Nephron progenitor cell (in vitro differentiated cells): ENCODE results near the gene SCARF2.

Experiments used
- DNase-seq: peaks from one replicate; pipeline ENCODE4 v3.0.0; 2021
- H3K27ac Mint-ChIP-seq: 2 replicates; pipeline ENCODE4 v1.8.0; 2021; ENCODE audit warnings: mild to moderate bottlenecking, moderate library complexity, mixed read lengths
- H3K27me3 Mint-ChIP-seq: 2 replicates; pipeline ENCODE4 v1.8.0; 2021; ENCODE audit warnings: mild to moderate bottlenecking, low read depth, mixed read lengths; ENCODE audit not compliant: poor library complexity
- H3K36me3 Mint-ChIP-seq: 2 replicates; pipeline ENCODE4 v1.8.0; 2021; ENCODE audit warnings: low read depth, mixed read lengths
- H3K4me1 Mint-ChIP-seq: 2 replicates; pipeline ENCODE4 v1.8.0; 2021; ENCODE audit warnings: mixed read lengths
- H3K4me3 Mint-ChIP-seq: 2 replicates; pipeline ENCODE4 v1.8.0; 2021; ENCODE audit warnings: mild to moderate bottlenecking, moderate library complexity, mixed read lengths
- H3K9me3 Mint-ChIP-seq: 2 replicates; pipeline ENCODE4 v1.8.0; 2021; ENCODE audit warnings: mild to moderate bottlenecking, moderate library complexity, mixed read lengths
- CTCF ChIP-seq: fragments of 200-600 bp; sonication (generic); IDR thresholded peaks from 2 replicates; pipeline ENCODE4 v1.5.0; 2021; ENCODE audit warnings: antibody characterized with exemption

SCARF2 gene

DNA sequence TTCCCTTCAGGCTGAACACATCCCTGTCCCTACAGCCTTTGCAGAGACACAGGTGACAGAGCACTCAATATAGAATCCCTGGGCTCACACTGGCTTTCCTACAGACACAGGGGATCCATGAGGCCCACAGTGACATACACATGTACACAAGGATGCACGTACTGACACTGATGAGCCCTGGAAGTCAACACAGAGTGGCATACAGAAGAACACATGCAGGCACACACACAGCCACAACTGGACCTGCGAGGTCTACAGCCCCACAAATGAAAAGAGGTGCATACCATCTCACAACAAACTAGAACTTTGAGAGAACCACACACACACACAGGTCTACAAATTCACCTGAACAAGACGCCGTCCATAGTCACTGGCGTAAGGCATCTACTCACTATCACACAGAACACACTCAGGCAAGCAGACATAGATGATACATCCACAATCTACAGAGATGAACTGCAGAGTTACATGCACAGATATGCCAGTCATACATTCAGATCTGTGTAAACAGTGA is 47.2 kb downstream of the SCARF2 start:
- no peak for DNase-seq
- Mint-ChIP-seq H3K9me3 (peaks cover 11% of the 10 kb centered on the region), H3K27me3 (peaks cover 33% of the 10 kb centered on the region), H3K27ac (no peak overlapping the region), H3K4me1 (peaks cover 17% of the 10 kb centered on the region), H3K4me3 (no peak overlapping the region), H3K36me3 (no peaks in the 10 kb centered on the region)
- no peak for TF ChIP-seq CTCF

GRCh38 chr22:20389288-20389687 is 48.3 kb downstream of the SCARF2 start:
- peaks cover 36% of the 10 kb centered on the region for H3K27me3 Mint-ChIP-seq
- no peak for DNase-seq
- peaks cover 5% of the 10 kb centered on the region for H3K4me1 Mint-ChIP-seq
- H3K36me3 Mint-ChIP-seq = no peaks in the 10 kb centered on the region
- TF ChIP-seq CTCF = no peak
- no peak overlapping the region for H3K4me3 Mint-ChIP-seq
- H3K9me3 Mint-ChIP-seq = peaks cover 11% of the 10 kb centered on the region
- H3K27ac Mint-ChIP-seq = no peak overlapping the region

- Mint-ChIP-seq H3K9me3 (peaks cover 11% of the 10 kb centered on the region), H3K36me3 (no peaks in the 10 kb centered on the region), H3K4me3 (no peak overlapping the region), H3K27me3 (peaks cover 37% of the 10 kb centered on the region), H3K27ac (no peak overlapping the region), H3K4me1 (no peaks in the 10 kb centered on the region)
- no peak for DNase-seq
- TF ChIP-seq CTCF = no peak
These were observed 49.4 kb downstream of the SCARF2 start for GRCh38 chr22:20388200-20388599.

DNA sequence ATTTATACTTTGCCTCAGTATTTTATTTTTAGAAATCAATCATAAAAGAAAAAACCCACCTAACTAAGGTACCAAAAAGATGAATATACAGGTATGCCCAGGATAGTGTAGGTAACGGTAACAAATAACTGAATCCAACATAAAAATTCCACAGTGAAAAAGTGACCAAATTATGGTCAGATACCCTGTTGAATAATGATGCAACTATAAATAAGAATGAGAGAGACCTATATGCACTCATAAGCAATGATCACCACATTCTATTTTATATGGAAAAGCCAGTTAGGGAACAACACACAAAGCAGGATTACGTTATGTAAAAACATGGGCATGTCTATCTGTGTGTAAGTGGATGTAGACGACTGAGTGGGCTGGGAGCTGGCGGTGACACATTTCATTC is 50.7 kb downstream of the SCARF2 start:
- TF ChIP-seq CTCF = no peak
- Mint-ChIP-seq H3K36me3 (no peaks in the 10 kb centered on the region), H3K27ac (no peak overlapping the region), H3K4me3 (no peak overlapping the region), H3K27me3 (peaks cover 48% of the 10 kb centered on the region), H3K4me1 (no peaks in the 10 kb centered on the region), H3K9me3 (peaks cover 11% of the 10 kb centered on the region)
- no peak for DNase-seq

GRCh38 chr22:20386336-20386735 is 51.3 kb downstream of the SCARF2 start:
- Mint-ChIP-seq H3K4me1 (no peaks in the 10 kb centered on the region), H3K27ac (no peak overlapping the region), H3K27me3 (peaks cover 45% of the 10 kb centered on the region), H3K9me3 (peaks cover 11% of the 10 kb centered on the region), H3K4me3 (no peak overlapping the region), H3K36me3 (no peaks in the 10 kb centered on the region)
- TF ChIP-seq CTCF = no peak
- DNase-seq = no peak

DNA sequence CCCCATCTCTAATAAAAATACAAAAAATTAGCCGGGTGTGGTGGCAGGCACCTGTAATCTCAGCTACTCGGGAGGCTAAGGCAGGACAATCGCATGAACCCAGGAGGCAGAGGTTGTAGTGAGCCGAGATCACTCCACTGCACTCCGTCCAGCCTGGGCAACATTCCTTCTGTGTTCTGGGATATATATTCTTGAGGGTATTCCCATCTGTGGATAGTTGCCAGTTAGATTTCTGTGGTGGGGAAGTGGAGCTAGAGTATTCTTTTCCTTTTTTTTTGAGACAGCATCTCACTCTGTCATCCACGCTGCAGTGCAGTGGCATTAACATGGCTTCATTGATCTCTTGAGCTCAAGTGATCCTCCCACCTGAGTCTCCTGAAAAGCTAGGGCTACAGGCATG is 52.8 kb downstream of the SCARF2 start:
- Mint-ChIP-seq H3K27me3 (peaks cover 33% of the 10 kb centered on the region), H3K9me3 (peaks cover 11% of the 10 kb centered on the region), H3K4me1 (no peaks in the 10 kb centered on the region), H3K27ac (no peak overlapping the region), H3K36me3 (no peaks in the 10 kb centered on the region), H3K4me3 (no peak overlapping the region)
- DNase-seq = no peak
- TF ChIP-seq CTCF = no peak
